HCT116 (cell line): ENCODE measurements around the gene U2AF1L4. TPM values are rescaled to one million over a fixed set of nuclear protein-coding genes. Genes with fewer than 3 reads are reported as not detected.

ENCODE experiments used
- ATAC-seq: fragments of 200-7000 bp; cut with Tn5 transposase; 2 replicates; pipeline ENCODE4 v1.9.1; 2020; ENCODE audit warnings: mild to moderate bottlenecking, moderate library complexity
- BruUV-seq: library from RNA; stranded (reverse); fragments of 400-500 nt; replicated peaks from 2 replicates; lab custom pipeline; 2021; lab: Mats Ljungman, UMichigan
- CTCF ChIA-PET: fragments of 300-600 bp; sonication (Branson Sonifier 250); formaldehyde crosslinking; loops from one replicate; lab custom pipeline; 2021; ENCODE audit warnings: antibody characterized with exemption; lab: Charles Lee
- POLR2A ChIA-PET: fragments of 300-600, 350-600 bp; sonication (Branson Sonifier 250); formaldehyde crosslinking; loops from one replicate; lab custom pipeline; 2021; ENCODE audit warnings: antibody characterized with exemption; lab: Charles Lee
- RAD21 ChIA-PET, 2 experiments: fragments of 300-600 bp; sonication (Branson Sonifier 250); formaldehyde crosslinking; loops; one replicate each; lab custom pipeline; 2023; ENCODE audit warnings: low total read pairs in 2 of 2; ENCODE audit not compliant: uncharacterized antibody in 2 of 2, unreplicated experiment in 2 of 2, low non-redundant PET in 1 of 2; lab: Charles Lee
- DNase-seq: peaks from one replicate; pipeline ENCODE4 v3.0.0-alpha.2; 2010; ENCODE audit warnings: low read depth, low spot score
- H2AFZ ChIP-seq: fragments of 200-600 bp; shearing (Covaris generic), sonication (generic); 2 replicates; pipeline ENCODE4 v1.6.1; 2017; ENCODE audit warnings: low read depth, mixed run types, mixed read lengths, antibody characterized with exemption, low read length; ENCODE audit not compliant: poor library complexity, severe bottlenecking
- H3K27ac ChIP-seq: 2 replicates; pipeline ENCODE4 v1.5.1; 2012; ENCODE audit warnings: low read depth, low read length
- H3K27me3 ChIP-seq: fragments of 200-600 bp; sonication (generic); 2 replicates; pipeline ENCODE4 v1.6.1; 2016; ENCODE audit warnings: mixed run types, low read length, mixed read lengths; ENCODE audit not compliant: insufficient read depth
- H3K36me3 ChIP-seq, 2 experiments: fragments of 200-500 bp in 1 of 2; fragments of 200-600 bp in 1 of 2; sonication (Bioruptor generic) in 1 of 2; sonication (generic) in 1 of 2; 2 replicates each; pipeline versions ENCODE4 v1.5.1 to v1.6.1; 2014 to 2016; ENCODE audit warnings: low read length in 2 of 2, inconsistent platforms in 1 of 2, mixed read lengths in 1 of 2, mixed run types in 1 of 2; ENCODE audit not compliant: insufficient read depth in 2 of 2, control insufficient read depth in 1 of 2
- H3K4me1 ChIP-seq, 2 experiments: fragments of 200-600 bp in 1 of 2; sonication (generic) in 1 of 2; 2 replicates each; pipeline versions ENCODE4 v1.5.1 to v1.6.1; 2012 to 2017; ENCODE audit warnings: low read length in 2 of 2, inconsistent platforms in 1 of 2, mild to moderate bottlenecking in 1 of 2, mixed read lengths in 1 of 2, mixed run types in 1 of 2, moderate library complexity in 1 of 2; ENCODE audit not compliant: insufficient read depth in 2 of 2, control insufficient read depth in 1 of 2
- H3K4me2 ChIP-seq: fragments of 200-600 bp; sonication (generic); 2 replicates; pipeline ENCODE4 v1.6.1; 2017; ENCODE audit warnings: mixed run types, low read length, mixed read lengths
- H3K4me3 ChIP-seq, 2 experiments: fragments of 200-600 bp in 1 of 2; sonication (generic) in 1 of 2; replicated peaks in 1 of 2; 2 replicates each; pipeline ENCODE4 v1.5.1; 2011 to 2016; ENCODE audit warnings: low read length in 2 of 2, control low read depth in 1 of 2, low read depth in 1 of 2, mild to moderate bottlenecking in 1 of 2, mixed read lengths in 1 of 2, mixed run types in 1 of 2
- H3K79me2 ChIP-seq: fragments of 200-600 bp; sonication (generic); 2 replicates; pipeline ENCODE4 v1.6.1; 2017; ENCODE audit warnings: mild to moderate bottlenecking, mixed run types, low read length, moderate library complexity, mixed read lengths; ENCODE audit not compliant: insufficient read depth
- H3K9ac ChIP-seq: fragments of 200-600 bp; sonication (generic); 2 replicates; pipeline ENCODE4 v1.6.1; 2016; ENCODE audit warnings: low read length, mixed read lengths
- H3K9me2 ChIP-seq: fragments of 200-600 bp; sonication (generic), shearing (Covaris generic); 2 replicates; pipeline ENCODE4 v1.6.1; 2017; ENCODE audit warnings: mixed run types, mild to moderate bottlenecking, moderate library complexity; ENCODE audit not compliant: insufficient read depth
- H3K9me3 ChIP-seq, 2 experiments: fragments of 200-500 bp in 1 of 2; fragments of 200-600 bp in 1 of 2; sonication (Bioruptor generic) in 1 of 2; sonication (generic) in 1 of 2; 2 replicates each; pipeline ENCODE4 v1.6.1; 2014 to 2017; ENCODE audit warnings: low read length in 2 of 2, mixed read lengths in 2 of 2, inconsistent platforms in 1 of 2, low read depth in 1 of 2, mild to moderate bottlenecking in 1 of 2, mixed run types in 1 of 2, moderate library complexity in 1 of 2; ENCODE audit not compliant: control insufficient read depth in 1 of 2, insufficient read depth in 1 of 2
- H4K20me1 ChIP-seq: fragments of 200-600 bp; sonication (generic), shearing (Covaris generic); 2 replicates; pipeline ENCODE4 v1.6.1; 2017; ENCODE audit warnings: mixed run types, mild to moderate bottlenecking, moderate library complexity; ENCODE audit not compliant: insufficient read depth
- ATF3 ChIP-seq: IDR thresholded peaks from 2 replicates; pipeline ENCODE4 v1.6.1; 2012
- CTCF ChIP-seq, 3 experiments: fragments of 200-600 bp in 1 of 3; sonication (generic) in 1 of 3; IDR thresholded peaks in 2 of 3; conservative IDR thresholded peaks in 1 of 3; 2 replicates each; pipeline ENCODE4 v1.5.1; 2012 to 2017; ENCODE audit warnings: low read depth in 2 of 3, low read length in 2 of 3, antibody characterized with exemption in 1 of 3, borderline replicate concordance in 1 of 3, control low read depth in 1 of 3, mild to moderate bottlenecking in 1 of 3, mixed read lengths in 1 of 3, mixed run types in 1 of 3, moderate library complexity in 1 of 3; ENCODE audit not compliant: insufficient read depth in 1 of 3
- SP1 ChIP-seq: IDR thresholded peaks from 2 replicates; pipeline ENCODE4 v1.6.1; 2012; ENCODE audit warnings: low read depth
- SRF ChIP-seq: IDR thresholded peaks from 2 replicates; pipeline ENCODE4 v1.6.1; 2012; ENCODE audit warnings: low read depth
- ZFX ChIP-seq: fragments of 450-650 bp; IDR thresholded peaks from 2 replicates; pipeline ENCODE4 v1.6.1; 2017
- intact Hi-C: fragments of 100-400 bp; cut with micrococcal nuclease; formaldehyde crosslinking; loops from 2 replicates; pipeline ENCODE4 v1.10.0; 2022
- total RNA-seq: library from RNA; stranded (reverse); gene quantifications from one replicate; pipeline ENCODE4 v1.2.1, GENCODE V29; 2021; ENCODE audit not compliant: unreplicated experiment

The U2AF1L4 gene
- total RNA-seq, 1 experiment from 2014 or later, result 15.6 TPM

GRCh38 chr19:35787227-35787799, 42.1 kb upstream of the U2AF1L4 start:
- BruUV-seq, result no TSS peak
- Histone ChIP-seq H3K36me3 (0 out of 4 replicates have a peak, but pooled peaks cover 0 to 2% of the 10 kb centered on the region in 2 experiments), H3K79me2 (no peaks in the 10 kb centered on the region), H3K4me1 (no peaks in the 10 kb centered on the region), H3K9me2 (no peaks in the 10 kb centered on the region), H3K9ac (no peak overlapping the region), H3K4me3 (no peak overlapping the region), H3K4me2 (no peak overlapping the region), H3K9me3 (no peaks in the 10 kb centered on the region), H4K20me1 (no peaks in the 10 kb centered on the region), H3K27me3 (no peaks in the 10 kb centered on the region), H2AFZ (no peak overlapping the region), H3K27ac (no peak overlapping the region)
- CTCF ChIA-PET, result no interaction called here
- RAD21 ChIA-PET, result no interaction called here
- no peak for DNase-seq
- ATAC-seq, result no peak
- intact Hi-C loops, result no loop called here
- TF ChIP-seq SRF (no peak), ZFX (no peak), CTCF (IDR thresholded peaks at IDR 0.05 in 2 of 3, conservative IDR thresholded peaks at IDR 0.05 in 1 of 3; ENCODE audit: borderline replicate concordance in 1 of 3, insufficient read depth in 1 of 3, low read depth in 2 of 3, low read length in 2 of 3) (no peak), SP1 (no peak), ATF3 (no peak)
- POLR2A ChIA-PET, result interaction anchor here (1.0 kb wide), 1 partner anchor 39 kb away, joined by 3 read pairs; the partner anchor contains the start of gene LIN37
